Spleen (tissue), 11 donors: ENCODE measurements around the gene ABCA2. TPM values are rescaled to one million over a fixed set of nuclear protein-coding genes. Genes with fewer than 3 reads are reported as not detected.
"Not testable (repeated sequence)": the region's sequence is repeated elsewhere in the genome, so short reads cannot be mapped to it uniquely, and the experiment has no call there.

Source experiments
- DNase-seq: peaks from one replicate; pipeline ENCODE4 v3.0.0-alpha.2; 2020
- H3K27ac ChIP-seq, 8 donors: fragments of 200-600 bp; sonication (generic) in 7 of 8; 1 replicate in 4 of 8; 2 replicates in 4 of 8; pipeline versions ENCODE4 v1.5.0 to v1.8.0; 2016 to 2021; ENCODE audit warnings: inconsistent platforms in 4 of 8, mild to moderate bottlenecking in 4 of 8, moderate library complexity in 1 of 8
- H3K27me3 ChIP-seq, 7 donors: fragments of 200-600 bp; sonication (generic) in 6 of 7; replicated peaks in 1 of 7; 1 replicate in 4 of 7; 2 replicates in 3 of 7; pipeline versions ENCODE4 v1.5.0 to v1.8.0; 2016 to 2021; ENCODE audit warnings: inconsistent platforms in 3 of 7, mild to moderate bottlenecking in 1 of 7
- H3K36me3 ChIP-seq, 6 donors: fragments of 200-600 bp; sonication (generic) in 5 of 6; 1 replicate in 4 of 6; 2 replicates in 2 of 6; pipeline versions ENCODE4 v1.5.0 to v1.8.0; 2016 to 2021; ENCODE audit warnings: inconsistent platforms in 2 of 6
- H3K4me1 ChIP-seq, 6 donors: fragments of 200-600 bp; sonication (generic) in 5 of 6; 1 replicate in 3 of 6; 2 replicates in 3 of 6; pipeline versions ENCODE4 v1.5.0 to v1.8.0; 2016 to 2021; ENCODE audit warnings: inconsistent platforms in 3 of 6
- H3K4me3 ChIP-seq, 8 donors: fragments of 200-600 bp; sonication (generic) in 7 of 8; 1 replicate in 4 of 8; 2 replicates in 4 of 8; pipeline versions ENCODE4 v1.5.0 to v1.8.0; 2016 to 2021; ENCODE audit warnings: inconsistent platforms in 4 of 8, mild to moderate bottlenecking in 4 of 8, moderate library complexity in 2 of 8
- H3K9me3 ChIP-seq, 8 donors: fragments of 200-600 bp; sonication (generic) in 7 of 8; 1 replicate in 4 of 8; 2 replicates in 4 of 8; pipeline versions ENCODE4 v1.5.0 to v1.8.0; 2016 to 2021; ENCODE audit warnings: inconsistent platforms in 4 of 8
- CTCF ChIP-seq, 11 experiments: fragments of 200-600 bp in 7 of 11; fragments of 450-650 bp in 4 of 11; sonication (generic) in 4 of 11; IDR thresholded peaks in 8 of 11; conservative IDR thresholded peaks in 3 of 11; 1 replicate in 7 of 11; 2 replicates in 4 of 11; pipeline versions ENCODE4 v1.4.0 to v1.8.0; 2016 to 2021; ENCODE audit warnings: antibody characterized with exemption in 11 of 11, inconsistent platforms in 4 of 11, mild to moderate bottlenecking in 1 of 11
- POLR2A ChIP-seq, 3 donors: fragments of 450-650 bp; IDR thresholded peaks; one replicate each; pipeline ENCODE4 v1.5.1; 2017; ENCODE audit warnings: antibody characterized with exemption in 3 of 3, mild to moderate bottlenecking in 1 of 3
- POLR2AphosphoS5 ChIP-seq, 3 donors: sonication (generic); formaldehyde crosslinking; IDR thresholded peaks; one replicate each; pipeline ENCODE4 v1.5.1; 2017; ENCODE audit warnings: antibody characterized with exemption in 3 of 3
- WGBS, 5 donors: extraction: QIAGEN DNeasy Blood & Tissue Kit in 3 of 5; methylation state at CpG; one replicate each; pipeline versions ENCODE4 v1.1.5 to v1.1.7; 2013 to 2018; 5-methylcytosine and 5-hydroxymethylcytosine counted together
- intact Hi-C: fragments of 100-400 bp; cut with DNase I; formaldehyde crosslinking; loops from one replicate; pipeline ENCODE4 v1.15.0; 2023; ENCODE audit warnings: low total_unique reads
- polyA plus RNA-seq, 3 donors: library from polyadenylated mRNA; stranded (reverse); fragments of 200-250 nt; gene quantifications; one replicate each; pipeline ENCODE4 v1.2.1, GENCODE V29; 2013
- total RNA-seq, 7 donors: library from RNA; depleted of rRNA in 3 of 7; stranded (reverse); fragments of >200 nt in 3 of 7; fragmentation: NEBNext Ultra II Directional in 4 of 7; extraction: Animal tissue kit (Norgen Biotek cat#: 25700) in 4 of 7; gene quantifications; one replicate each; pipeline versions ENCODE4 v1.1.0 to v1.2.1, GENCODE V29; 2016 to 2021
- donor health status: healthy with polysubstance abuse.
- donor health status: DM: no; HTN: no; CAD: no; lungs with moderate emphysema.
- donor health status: DM: no; HTN: no; CAD: no.
- donor health status: Bipolar disorder and iron deficiency.
- donor health status: healthy.
- donor health status: DM: no; HTN: no; CAD: no.
- donor health status: DM: yes; HTN: yes; CAD: no.

Gene ABCA2
- total and polyA plus RNA-seq, 10 donors = 11.9 to 97.5 (median 53.2) TPM

GRCh38 chr9:137063311-137064026 lies 35.4 kb upstream of the ABCA2 start:
- Histone ChIP-seq H3K27ac (no peak overlapping the region), H3K27me3 (peaks cover 0 to 5% (median 0%) of the 10 kb centered on the region in 7 donors), H3K9me3 (no peaks in the 10 kb centered on the region), H3K4me1 (peaks cover 2 to 30% (median 16%) of the 10 kb centered on the region in 6 donors), H3K36me3 (peaks cover 0 to 5% (median 0%) of the 10 kb centered on the region in 6 donors), H3K4me3 (no peak overlapping the region)
- WGBS, 5 donors = 75 to 88% (median 87%) methylated on average over 8 to 26 of the region's 26 CpGs
- intact Hi-C loops = loop anchor here (10.0 kb wide), 1 partner anchor 279 kb away; no protein-coding TSS in a partner anchor
- DNase-seq = no peak
- no peak for TF ChIP-seq POLR2AphosphoS5 (IDR thresholded peaks at IDR 0.05)

GRCh38 chr9:137062798-137063197 lies 34.8 kb upstream of the ABCA2 start:
- not testable (repeated sequence) for H3K4me3 ChIP-seq, H3K9me3 ChIP-seq, H3K36me3 ChIP-seq, DNase-seq, H3K27ac ChIP-seq, H3K27me3 ChIP-seq
- WGBS, 5 donors = 86 to 100% (median 95%) methylated on average over 2 to 9 of the region's 9 CpGs
- intact Hi-C loops = loop anchor here (10.0 kb wide), 1 partner anchor 278 kb away; no protein-coding TSS in a partner anchor
- peaks cover 2 to 28% (median 11%) of the 10 kb centered on the region in 6 donors for H3K4me1 ChIP-seq

GRCh38 chr9:137062384-137062783 lies 34.3 kb upstream of the ABCA2 start:
- H3K36me3 ChIP-seq = peaks cover 0 to 5% (median 0%) of the 10 kb centered on the region in 6 donors
- H3K9me3 ChIP-seq = no peaks in the 10 kb centered on the region
- DNase-seq = no peak
- H3K27ac ChIP-seq = no peak overlapping the region
- no peak overlapping the region for H3K4me3 ChIP-seq
- H3K27me3 ChIP-seq = peaks cover 0 to 5% (median 0%) of the 10 kb centered on the region in 7 donors
- H3K4me1 ChIP-seq = peaks cover 2 to 23% (median 8%) of the 10 kb centered on the region in 6 donors
- intact Hi-C loops = loop anchor here (10.0 kb wide), 1 partner anchor 278 kb away; no protein-coding TSS in a partner anchor
- WGBS, 5 donors = 76 to 96% (median 81%) methylated on average over 15 of the region's 15 CpGs
- TF ChIP-seq POLR2AphosphoS5 (IDR thresholded peaks at IDR 0.05) = no peak
- no peak for TF ChIP-seq POLR2A (IDR thresholded peaks at IDR 0.05)
- no peak for TF ChIP-seq CTCF (IDR thresholded peaks at IDR 0.05 in 8 of 11, conservative IDR thresholded peaks at IDR 0.05 in 3 of 11)

DNA sequence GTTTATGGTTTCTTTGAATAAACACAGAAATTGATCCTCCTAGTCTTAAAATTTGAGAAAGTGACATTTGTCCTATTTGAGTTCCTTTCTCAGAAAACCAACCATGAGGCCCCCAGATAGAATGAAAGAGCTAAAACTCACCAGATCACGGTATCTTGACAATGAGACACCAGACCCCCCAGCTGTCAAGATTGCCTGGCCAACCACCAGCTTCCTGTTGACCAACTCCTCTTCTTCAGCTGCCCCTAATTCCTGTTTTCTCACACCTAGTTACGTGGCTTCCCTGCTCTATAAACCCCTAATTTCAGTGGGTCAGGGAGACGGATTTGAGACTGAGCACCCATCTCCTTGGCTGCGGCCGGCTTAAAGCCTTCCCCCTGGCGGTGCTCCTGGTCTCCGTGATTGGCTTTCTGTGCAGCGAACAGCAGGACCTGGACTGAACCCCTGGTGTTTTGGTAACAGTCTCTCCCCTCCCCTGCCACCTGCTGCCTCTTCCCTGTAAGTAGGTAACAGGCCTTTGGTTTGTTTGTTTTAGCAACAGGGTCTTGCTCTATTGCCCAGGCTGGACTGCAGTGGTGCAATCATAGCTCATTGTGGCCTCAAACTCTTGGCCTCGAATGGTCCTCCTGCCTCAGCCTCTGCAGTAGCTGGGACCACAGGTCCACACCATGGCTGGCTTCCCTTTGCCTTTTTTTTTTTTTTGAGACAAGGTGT lies 30.6 kb upstream of the ABCA2 start:
- DNase-seq = no peak
- peaks cover 5 to 34% (median 17%) of the 10 kb centered on the region in 6 donors for H3K4me1 ChIP-seq
- intact Hi-C loops = no loop called here

More for the DNA sequence above, 30.6 kb upstream of the ABCA2 start:
- 68 to 84% (median 78%) methylated on average over 9 of the region's 9 CpGs for WGBS, 5 donors
- Histone ChIP-seq H3K27ac (no peak overlapping the region), H3K9me3 (no peaks in the 10 kb centered on the region), H3K36me3 (no peaks in the 10 kb centered on the region), H3K27me3 (peaks cover 0 to 18% (median 11%) of the 10 kb centered on the region in 7 donors), H3K4me3 (no peak overlapping the region)
- TF ChIP-seq CTCF (IDR thresholded peaks at IDR 0.05 in 8 of 11, conservative IDR thresholded peaks at IDR 0.05 in 3 of 11) (no peak), POLR2A (IDR thresholded peaks at IDR 0.05) (no peak), POLR2AphosphoS5 (IDR thresholded peaks at IDR 0.05) (no peak)
